HEK293T (cell line): ENCODE data around the gene SIGLEC11.

Source experiments
- ARNT ChIP-seq: fragments of 450-650 bp; IDR thresholded peaks from 2 replicates; pipeline ENCODE4 v1.6.1; 2017; ENCODE audit warnings: mild to moderate bottlenecking
- BHLHE40 ChIP-seq: fragments of 450-650 bp; IDR thresholded peaks from 2 replicates; pipeline ENCODE4 v1.6.1; 2016; ENCODE audit warnings: mild to moderate bottlenecking, moderate library complexity, borderline replicate concordance
- CTBP1 ChIP-seq: fragments of 450-650 bp; IDR thresholded peaks from 2 replicates; pipeline ENCODE4 v1.6.1; 2016; ENCODE audit warnings: borderline replicate concordance
- ELF4 ChIP-seq: fragments of 450-650 bp; IDR thresholded peaks from 2 replicates; pipeline ENCODE4 v1.6.1; 2017; ENCODE audit warnings: antibody characterized with exemption
- FOXA1 ChIP-seq: fragments of 450-650 bp; IDR thresholded peaks from 2 replicates; pipeline ENCODE4 v1.6.1; 2016; ENCODE audit warnings: mild to moderate bottlenecking
- FOXK2 ChIP-seq: fragments of 450-650 bp; IDR thresholded peaks from 2 replicates; pipeline ENCODE4 v1.6.1; 2016; ENCODE audit warnings: mild to moderate bottlenecking
- FOXM1 ChIP-seq: fragments of 450-650 bp; IDR thresholded peaks from 2 replicates; pipeline ENCODE4 v1.6.1; 2017; ENCODE audit warnings: mild to moderate bottlenecking, borderline replicate concordance
- HDGF ChIP-seq: fragments of 450-650 bp; IDR thresholded peaks from 2 replicates; pipeline ENCODE4 v1.6.1; 2017; ENCODE audit warnings: antibody characterized with exemption, borderline replicate concordance
- PKNOX1 ChIP-seq: fragments of 450-650 bp; IDR thresholded peaks from 2 replicates; pipeline ENCODE4 v1.6.1; 2016
- SP1 ChIP-seq: fragments of 450-650 bp; IDR thresholded peaks from 2 replicates; pipeline ENCODE4 v1.6.1; 2017
- SUZ12 ChIP-seq: fragments of 450-650 bp; IDR thresholded peaks from 2 replicates; pipeline ENCODE4 v1.6.1; 2016; ENCODE audit warnings: mild to moderate bottlenecking
- TARDBP ChIP-seq: fragments of 450-650 bp; IDR thresholded peaks from 2 replicates; pipeline ENCODE4 v1.6.1; 2016
- ZNF384 ChIP-seq: fragments of 450-650 bp; IDR thresholded peaks from 2 replicates; pipeline ENCODE4 v1.6.1; 2016

- no peak for TF ChIP-seq TARDBP
- no peak for TF ChIP-seq SP1
- TF ChIP-seq ELF4: no peak
- no peak for TF ChIP-seq FOXA1
- TF ChIP-seq BHLHE40: no peak
- no peak for TF ChIP-seq CTBP1
- no peak for TF ChIP-seq FOXM1
- no peak for TF ChIP-seq ARNT
- no peak for TF ChIP-seq PKNOX1
- TF ChIP-seq SUZ12: no peak
- no peak for TF ChIP-seq ZNF384
- no peak for TF ChIP-seq FOXK2
- no peak for TF ChIP-seq HDGF
These were observed 10.4 kb downstream of the SIGLEC11 start for GRCh38 chr19:49950590-49950948.
